Endothelial cell of umbilical vein (primary cell): ENCODE results near the gene STK17A. TPM values are rescaled to one million over a fixed set of nuclear protein-coding genes. Genes with fewer than 3 reads are reported as not detected.

Source experiments
- BruUV-seq: library from RNA; stranded (reverse); fragments of 400-500 nt; replicated peaks from 2 replicates; lab custom pipeline; 2021; lab: Mats Ljungman, UMichigan
- CTCF ChIA-PET: fragments of 300-600, 350-600 bp; sonication (Branson Sonifier 250); formaldehyde crosslinking; loops from one replicate; lab custom pipeline; 2021; ENCODE audit warnings: antibody characterized with exemption, inconsistent platforms; lab: Charles Lee
- POLR2A ChIA-PET: fragments of 300-600, 350-600 bp; sonication (Branson Sonifier 250); formaldehyde crosslinking; loops from one replicate; lab custom pipeline; 2021; ENCODE audit warnings: antibody characterized with exemption, inconsistent platforms; lab: Charles Lee
- DNase-seq: peaks from one replicate; pipeline ENCODE4 v3.0.0-alpha.2; 2011; ENCODE audit warnings: low read depth, low spot score
- FAIRE-seq: peaks from 2 replicates; lab custom pipeline; 2011; peaks lifted over from hg19 to GRCh38; lab: Jason Lieb, UNC
- H2AFZ ChIP-seq: 2 replicates; pipeline ENCODE4 v1.6.0; 2012; ENCODE audit warnings: low read depth, low read length, control low read depth, inconsistent platforms
- H3K27ac ChIP-seq: 2 replicates; pipeline ENCODE4 v1.5.1; 2011; ENCODE audit warnings: low read depth, mild to moderate bottlenecking, control low read depth, low read length, moderate library complexity; ENCODE audit not compliant: insufficient read depth
- H3K27me3 ChIP-seq, 2 experiments: 2 replicates each; pipeline versions ENCODE4 v1.6.0 to v1.6.1; 2011; ENCODE audit warnings: low read length in 2 of 2, mixed read lengths in 1 of 2; ENCODE audit not compliant: control insufficient read depth in 2 of 2, insufficient read depth in 2 of 2
- H3K36me3 ChIP-seq, 2 experiments: 2 replicates in 1 of 2; 3 replicates in 1 of 2; pipeline ENCODE4 v1.5.1; 2011; ENCODE audit warnings: low read length in 2 of 2, mild to moderate bottlenecking in 1 of 2, moderate library complexity in 1 of 2; ENCODE audit not compliant: control insufficient read depth in 2 of 2, insufficient read depth in 2 of 2; ENCODE audit errors: extremely low read depth in 1 of 2
- H3K4me1 ChIP-seq: 3 replicates; pipeline ENCODE4 v1.5.1; 2011; ENCODE audit warnings: mild to moderate bottlenecking, low read length; ENCODE audit not compliant: control insufficient read depth, insufficient read depth; ENCODE audit errors: extremely low read depth
- H3K4me2 ChIP-seq: 2 replicates; pipeline ENCODE4 v1.6.1; 2011; ENCODE audit warnings: low read length, control low read depth, mixed read lengths; ENCODE audit not compliant: insufficient read depth
- H3K4me3 ChIP-seq, 3 experiments: fragments of 200-600 bp in 1 of 3; sonication (generic), shearing (Covaris generic) in 1 of 3; replicated peaks in 1 of 3; 2 replicates each; pipeline ENCODE4 v1.5.1; 2011 to 2016; ENCODE audit warnings: control low read depth in 3 of 3, low read length in 3 of 3, mild to moderate bottlenecking in 2 of 3, inconsistent platforms in 1 of 3, low read depth in 1 of 3, moderate library complexity in 1 of 3; ENCODE audit not compliant: insufficient read depth in 1 of 3
- H3K79me2 ChIP-seq: 2 replicates; pipeline ENCODE4 v1.6.0; 2012; ENCODE audit warnings: low read length, inconsistent platforms; ENCODE audit not compliant: control insufficient read depth, insufficient read depth
- H3K9ac ChIP-seq: replicated peaks from 2 replicates; pipeline ENCODE3; 2011; ENCODE audit warnings: low read length, control low read depth; ENCODE audit not compliant: insufficient read depth; ENCODE audit errors: extremely low read depth
- H3K9me1 ChIP-seq: replicated peaks from 3 replicates; pipeline ENCODE4 v1.6.0; 2011; ENCODE audit warnings: mild to moderate bottlenecking, low read length; ENCODE audit not compliant: control insufficient read depth, insufficient read depth; ENCODE audit errors: extremely low read depth
- H3K9me3 ChIP-seq: replicated peaks from 2 replicates; pipeline ENCODE4 v1.5.1; 2012; ENCODE audit warnings: low read length, inconsistent platforms; ENCODE audit not compliant: control insufficient read depth, insufficient read depth
- H4K20me1 ChIP-seq: replicated peaks from 2 replicates; pipeline ENCODE3; 2011; ENCODE audit warnings: mild to moderate bottlenecking, low read length; ENCODE audit not compliant: control insufficient read depth, insufficient read depth; ENCODE audit errors: extremely low read depth
- CTCF ChIP-seq, 2 donors: IDR thresholded peaks; 1 replicate in 1 of 2; 2 replicates in 1 of 2; pipeline ENCODE4 v1.5.1; 2011; ENCODE audit warnings: low read length in 2 of 2, mild to moderate bottlenecking in 2 of 2, moderate library complexity in 2 of 2, control low read depth in 1 of 2, inconsistent platforms in 1 of 2, low read depth in 1 of 2; ENCODE audit not compliant: insufficient read depth in 1 of 2; ENCODE audit errors: extremely low read depth in 1 of 2
- EZH2 ChIP-seq: IDR thresholded peaks from 2 replicates; pipeline ENCODE4 v1.6.1; 2012; ENCODE audit warnings: borderline replicate concordance, low read depth, mild to moderate bottlenecking, moderate library complexity, low read length, inconsistent platforms; ENCODE audit not compliant: severe bottlenecking
- FOS ChIP-seq: IDR thresholded peaks from 2 replicates; pipeline ENCODE4 v1.6.1; 2011; ENCODE audit warnings: mild to moderate bottlenecking, low read length, moderate library complexity, borderline replicate concordance; ENCODE audit not compliant: insufficient read depth
- GATA2 ChIP-seq: IDR thresholded peaks from 2 replicates; pipeline ENCODE4 v1.7.0; 2011; ENCODE audit warnings: low read depth, mild to moderate bottlenecking, moderate library complexity, mixed read lengths, low read length; ENCODE audit not compliant: insufficient read length, insufficient read depth
- JUN ChIP-seq: IDR thresholded peaks from 2 replicates; pipeline ENCODE4 v1.6.1; 2011; ENCODE audit warnings: borderline replicate concordance, low read depth; ENCODE audit not compliant: insufficient read length, insufficient read depth
- MAX ChIP-seq: IDR thresholded peaks from 2 replicates; pipeline ENCODE4 v1.6.1; 2011; ENCODE audit not compliant: insufficient read depth, insufficient read length
- MYC ChIP-seq: IDR thresholded peaks from one replicate; pipeline ENCODE4 v1.6.1; 2011; ENCODE audit warnings: mild to moderate bottlenecking, low read depth, low read length
- POLR2A ChIP-seq: IDR thresholded peaks from 2 replicates; pipeline ENCODE4 v1.6.1; 2012; ENCODE audit warnings: low read depth, mild to moderate bottlenecking, control low read depth, low read length
- POLR2AphosphoS5 ChIP-seq: IDR thresholded peaks from 2 replicates; pipeline ENCODE4 v1.6.1; 2012; ENCODE audit warnings: low read depth, mild to moderate bottlenecking, control low read depth, low read length, moderate library complexity; ENCODE audit not compliant: insufficient read depth
- dilution Hi-C: fragments of 300-500 bp; cut with MboI; formaldehyde crosslinking; loops from one replicate; pipeline ENCODE4 v1.15.0; 2019; ENCODE audit warnings: low sequenced_read_pairs; ENCODE audit not compliant: extremely low pct_ligation_motif_present
- intact Hi-C: fragments of 100-400 bp; cut with micrococcal nuclease; formaldehyde crosslinking; loops from one replicate; pipeline ENCODE4 v1.10.0; 2022
- polyA plus RNA-seq, 4 experiments: library from polyadenylated mRNA; depleted of rRNA in 3 of 4; stranded (reverse) in 3 of 4; unstranded in 1 of 4; fragments of >200 nt; gene quantifications; 2 replicates each; pipeline versions ENCODE4 v1.2.1 to v1.2.3, GENCODE V29; 2011 to 2012; ENCODE audit warnings: missing spikeins in 1 of 4
- total RNA-seq: library from RNA; stranded (reverse); gene quantifications from 2 replicates; pipeline ENCODE4 v1.2.3, GENCODE V29; 2021

Gene STK17A
- total and polyA plus RNA-seq, 2 donors (not counting 3 experiments of a cell fraction or from before 2014, with no cell fraction given), result 11.7 to 58.8 TPM

- peaks cover 86% of the 10 kb centered on the region for H3K79me2 ChIP-seq
- DNase-seq (no peak), FAIRE-seq (no peak)
- H4K20me1 ChIP-seq, result no peaks in the 10 kb centered on the region
- ChIA-PET CTCF (interaction anchor here (3.3 to 5.3 kb wide), 2 partner anchors 37 to 81 kb away, joined by 28 to 29 read pairs; partner anchors contain the start of gene STK17A), POLR2A (interaction anchor here (3.1 kb wide), 1 partner anchor 37 kb away, joined by 12 read pairs; the partner anchor contains the start of gene STK17A)
- no peak overlapping the region for H3K27ac ChIP-seq
- dilution Hi-C loops, result no loop called here
- intact Hi-C loops, result no loop called here
- H3K9ac ChIP-seq, result no peak overlapping the region
- no peak overlapping the region for H3K4me2 ChIP-seq
- no peaks in the 10 kb centered on the region for H3K9me1 ChIP-seq
- no peak overlapping the region for H3K4me3 ChIP-seq
- H3K4me1 ChIP-seq, result peaks cover 17% of the 10 kb centered on the region
- no TSS peak for BruUV-seq
- H3K36me3 ChIP-seq, result peaks cover 11% of the 10 kb centered on the region in 2 experiments
- H3K9me3 ChIP-seq, result no peaks in the 10 kb centered on the region
- H3K27me3 ChIP-seq, result no peaks in the 10 kb centered on the region
- no peak for TF ChIP-seq FOS
- no peak for TF ChIP-seq POLR2AphosphoS5
- TF ChIP-seq EZH2, result no peak
- no peak for TF ChIP-seq CTCF (IDR thresholded peaks at IDR 0.05; ENCODE audit: extremely low read depth in 1 of 2, insufficient read depth in 1 of 2, low read depth in 1 of 2, low read length in 2 of 2)
- TF ChIP-seq MAX, result no peak
- TF ChIP-seq JUN, result no peak
- no peak for TF ChIP-seq GATA2
- no peak for TF ChIP-seq MYC
- TF ChIP-seq POLR2A, result no peak
- no peak overlapping the region for H2AFZ ChIP-seq
Observed at GRCh38 chr7:43619213-43620012, 36.5 kb downstream of the STK17A start.
